ENCODE measurements around the gene SHANK3.
"Not testable (repeated sequence)": the region's sequence is repeated elsewhere in the genome, so short reads cannot be mapped to it uniquely, and the experiment has no call there.

Gene SHANK3

GRCh38 chr22:50654664-50655063, 18.0 kb upstream of the SHANK3 start:
- DNase-seq, result not testable (repeated sequence)

GRCh38 chr22:50656122-50657070, 16.2 kb upstream of the SHANK3 start:
- DNase-seq, result no peak

GRCh38 chr22:50657925-50658324, 14.7 kb upstream of the SHANK3 start:
- no peak for DNase-seq

GRCh38 chr22:50659711-50660110, 12.9 kb upstream of the SHANK3 start:
- DNase-seq, result not testable (repeated sequence)

- no peak for DNase-seq
Measured at GRCh38 chr22:50660306-50660705, 12.3 kb upstream of the SHANK3 start.

- no peak for DNase-seq
Measured at GRCh38 chr22:50665212-50665611, 7.4 kb upstream of the SHANK3 start.

GRCh38 chr22:50665738-50666137, 6.9 kb upstream of the SHANK3 start:
- DNase-seq, result no peak

- DNase-seq, result no peak
Measured at GRCh38 chr22:50670513-50670912, 2.1 kb upstream of the SHANK3 start.

GRCh38 chr22:50670914-50671538, 1.6 kb upstream of the SHANK3 start:
- DNase-seq, result no peak

- no peak for DNase-seq
Measured at GRCh38 chr22:50671641-50672040, 982 bp upstream of the SHANK3 start.

- no peak for DNase-seq
Measured at GRCh38 chr22:50672041-50672440, 582 bp upstream of the SHANK3 start.

GRCh38 chr22:50673231-50674129, 857 bp downstream of the SHANK3 start:
- no peak for DNase-seq

- no peak for DNase-seq
Measured at GRCh38 chr22:50674130-50674500, 1.5 kb downstream of the SHANK3 start.

GRCh38 chr22:50674606-50675552, 2.3 kb downstream of the SHANK3 start:
- DNase-seq, result peak; percentile 6

GRCh38 chr22:50675553-50676179, 3.0 kb downstream of the SHANK3 start:
- DNase-seq, result no peak

GRCh38 chr22:50676180-50676636, 3.6 kb downstream of the SHANK3 start:
- no peak for DNase-seq

GRCh38 chr22:50676661-50677492, 4.3 kb downstream of the SHANK3 start:
- no peak for DNase-seq

GRCh38 chr22:50677493-50678217, 5.0 kb downstream of the SHANK3 start:
- no peak for DNase-seq

- no peak for DNase-seq
Measured at GRCh38 chr22:50678218-50678650, 5.6 kb downstream of the SHANK3 start.
